ENCODE data around the gene ACHE.

GRCh38 chr7:100885440-100886141, 10.1 kb downstream of the ACHE start:
- TF ChIP-seq YY1 (IDR thresholded peaks at IDR 0.05; ENCODE audit: insufficient read depth, insufficient read length) (no peak), ZNF274 (IDR thresholded peaks at IDR 0.05; ENCODE audit: low read depth, low read length) (no peak), SUZ12 (IDR thresholded peaks at IDR 0.05; ENCODE audit: extremely low read depth, insufficient read depth, insufficient read length) (no peak)

All from NT2/D1 (cell line).